Stimulated activated CD8-positive, alpha-beta memory T cell treated with anti-CD3 and anti-CD28 coated beads, Interleukin-15, amount 100 ng/mL, for 48 hours (primary cell): Measurements from ENCODE around the gene RPL28.
"Not testable (repeated sequence)": the region's sequence is repeated elsewhere in the genome, so short reads cannot be mapped to it uniquely, and the experiment has no call there.

ENCODE experiments used
- DNase-seq, 2 donors: peaks; one replicate each; pipeline ENCODE4 v3.0.0-alpha.2; 2020; ENCODE audit warnings: low read depth in 2 of 2

RPL28 gene

GRCh38 chr19:55448175-55448490 lies 62.4 kb downstream of the RPL28 start:
- DNase-seq, result not testable (repeated sequence)

- no peak for DNase-seq
These were observed 63.7 kb downstream of the RPL28 start for GRCh38 chr19:55449469-55449868.

- no peak for DNase-seq
These were observed 65.6 kb downstream of the RPL28 start for GRCh38 chr19:55451163-55451964.

GRCh38 chr19:55451965-55452748 lies 66.4 kb downstream of the RPL28 start:
- no peak for DNase-seq
